ENCODE measurements around the gene PPP4R4. TPM values are rescaled to one million over a fixed set of nuclear protein-coding genes. Genes with fewer than 3 reads are reported as not detected.

Gene PPP4R4
- total RNA-seq, 1 donor from 2014 or later = 25.5 TPM

DNA sequence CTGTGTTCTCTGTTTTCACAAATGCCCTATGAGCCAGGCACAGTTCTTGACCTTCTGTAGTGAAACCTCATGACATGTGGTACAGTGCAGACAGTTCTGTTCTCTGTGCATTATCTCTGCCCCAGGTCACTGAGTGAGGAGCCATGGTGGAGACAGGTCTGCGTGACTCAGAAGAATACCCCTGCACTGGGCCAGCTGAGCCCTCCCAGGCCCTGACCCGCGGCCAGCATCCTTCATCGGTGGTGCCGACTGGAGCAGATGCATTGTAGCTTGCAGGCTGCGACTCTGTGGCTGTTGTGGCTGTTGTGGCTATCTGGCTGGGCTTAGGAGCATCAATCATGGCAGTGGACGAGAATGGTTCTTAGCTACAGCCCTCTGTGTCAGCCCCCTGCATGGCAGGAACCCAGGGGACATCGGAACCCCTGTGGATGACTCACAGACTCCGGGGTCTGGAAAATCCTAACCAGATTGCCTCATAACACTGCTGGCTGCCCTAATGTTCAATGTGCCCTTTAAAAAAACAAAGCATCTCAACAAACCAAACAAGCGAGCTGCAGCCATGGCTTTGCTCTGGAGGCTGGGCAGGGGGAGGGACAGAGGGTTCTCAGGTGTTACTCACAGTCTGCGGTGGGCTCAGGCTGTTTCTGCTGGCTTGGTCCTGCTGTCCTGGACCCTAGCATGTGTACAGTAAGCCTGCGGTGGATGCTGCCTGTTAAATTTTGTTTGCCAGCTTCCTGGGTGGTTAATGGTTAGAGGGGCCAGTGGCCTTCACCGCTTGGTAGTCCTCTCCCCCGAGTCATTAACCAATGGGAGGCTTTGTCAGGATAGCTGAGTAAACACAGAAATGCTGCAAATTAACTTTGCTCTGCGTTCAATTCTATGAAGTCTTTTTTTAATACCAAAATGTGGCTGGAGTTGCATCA is 148.8 kb downstream of the PPP4R4 start, which contains the start of gene SERPINA6:
Gene SERPINA6 (minus strand): TSS at position 689 of the 923 bp plus-strand sequence. CDS start 8,688 bp downstream, outside the sequence.
- H3K4me1 Mint-ChIP-seq = peaks cover 6% of the 10 kb centered on the region
- H3K36me3 Mint-ChIP-seq = no peaks in the 10 kb centered on the region
- H3K27me3 ChIP-seq = no peaks in the 10 kb centered on the region
- H3F3A ChIP-seq (ENCODE audit: low read depth) = no peaks in the 10 kb centered on the region
- H3K27me3 Mint-ChIP-seq (ENCODE audit: insufficient read depth, low read depth) = peaks cover 2% of the 10 kb centered on the region
- TF ChIP-seq EZH2 (IDR thresholded peaks at IDR 0.05) = no peak
- no peak for TF ChIP-seq EZH2phosphoT487 (IDR thresholded peaks at IDR 0.05)
- TF ChIP-seq, protein P1, sequence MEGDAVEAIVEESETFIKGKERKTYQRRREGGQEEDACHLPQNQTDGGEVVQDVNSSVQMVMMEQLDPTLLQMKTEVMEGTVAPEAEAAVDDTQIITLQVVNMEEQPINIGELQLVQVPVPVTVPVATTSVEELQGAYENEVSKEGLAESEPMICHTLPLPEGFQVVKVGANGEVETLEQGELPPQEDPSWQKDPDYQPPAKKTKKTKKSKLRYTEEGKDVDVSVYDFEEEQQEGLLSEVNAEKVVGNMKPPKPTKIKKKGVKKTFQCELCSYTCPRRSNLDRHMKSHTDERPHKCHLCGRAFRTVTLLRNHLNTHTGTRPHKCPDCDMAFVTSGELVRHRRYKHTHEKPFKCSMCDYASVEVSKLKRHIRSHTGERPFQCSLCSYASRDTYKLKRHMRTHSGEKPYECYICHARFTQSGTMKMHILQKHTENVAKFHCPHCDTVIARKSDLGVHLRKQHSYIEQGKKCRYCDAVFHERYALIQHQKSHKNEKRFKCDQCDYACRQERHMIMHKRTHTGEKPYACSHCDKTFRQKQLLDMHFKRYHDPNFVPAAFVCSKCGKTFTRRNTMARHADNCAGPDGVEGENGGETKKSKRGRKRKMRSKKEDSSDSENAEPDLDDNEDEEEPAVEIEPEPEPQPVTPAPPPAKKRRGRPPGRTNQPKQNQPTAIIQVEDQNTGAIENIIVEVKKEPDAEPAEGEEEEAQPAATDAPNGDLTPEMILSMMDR (IDR thresholded peaks at IDR 0.05) = no peak
- H4K20me1 ChIP-seq (ENCODE audit: low read depth) = no peaks in the 10 kb centered on the region
- H3K9ac ChIP-seq = no peak within 1 kb of the TSS
- no peaks in the 10 kb centered on the region for H3K79me2 ChIP-seq (ENCODE audit: low read depth)
- H3K4me3 Mint-ChIP-seq = no peak within 1 kb of the TSS
- DNase-seq (ENCODE audit: low spot score) = no peak
- H3K9me3 ChIP-seq (ENCODE audit: low read depth) = peaks cover 7% of the 10 kb centered on the region
- no peaks in the 10 kb centered on the region for H3K36me3 ChIP-seq
- no peak within 1 kb of the TSS for H3K27ac Mint-ChIP-seq
- H3K4me3 ChIP-seq = no peak within 1 kb of the TSS
- H3K4me1 ChIP-seq = no peaks in the 10 kb centered on the region
- H2AFZ ChIP-seq (replicated peaks) = no peak within 1 kb of the TSS
- H3K4me2 ChIP-seq = no peak within 1 kb of the TSS
- peaks cover 4% of the 10 kb centered on the region for H3K9me3 Mint-ChIP-seq
- H3K27ac ChIP-seq = no peak within 1 kb of the TSS

DNA sequence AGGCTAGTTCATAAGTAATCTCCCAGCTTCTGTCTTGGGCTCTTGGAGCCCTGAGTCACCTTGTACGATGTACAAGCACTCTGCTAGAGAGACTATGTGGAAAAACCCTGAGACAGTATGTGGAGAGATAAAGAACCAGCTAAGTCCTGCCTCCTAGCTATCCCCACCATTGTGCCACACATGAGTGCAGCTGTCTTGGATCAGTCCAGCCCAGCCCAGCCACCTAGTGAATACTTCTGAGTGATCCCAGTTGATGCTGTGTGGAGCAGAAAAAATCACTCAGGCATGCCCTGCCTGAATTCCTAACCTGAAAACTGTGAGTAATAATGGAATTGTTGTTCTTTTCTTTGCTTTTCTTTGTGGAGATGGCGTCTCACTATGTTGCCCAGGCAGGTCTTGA is 154.1 kb downstream of the PPP4R4 start:
- Histone ChIP-seq H3K27me3 (no peaks in the 10 kb centered on the region), H3K36me3 (no peaks in the 10 kb centered on the region), H3K4me2 (no peak overlapping the region), H3K79me2 (ENCODE audit: low read depth) (no peaks in the 10 kb centered on the region), H3K9ac (no peak overlapping the region), H3K27ac (no peak overlapping the region), H3K4me1 (no peaks in the 10 kb centered on the region), H3K4me3 (no peak overlapping the region), H3F3A (ENCODE audit: low read depth) (no peaks in the 10 kb centered on the region), H3K9me3 (ENCODE audit: low read depth) (no peaks in the 10 kb centered on the region), H4K20me1 (ENCODE audit: low read depth) (no peaks in the 10 kb centered on the region), H2AFZ (replicated peaks) (no peak overlapping the region)
- Mint-ChIP-seq H3K27ac (no peak overlapping the region), H3K36me3 (no peaks in the 10 kb centered on the region), H3K9me3 (peaks cover 5% of the 10 kb centered on the region), H3K27me3 (ENCODE audit: insufficient read depth, low read depth) (peaks cover 4% of the 10 kb centered on the region), H3K4me1 (peaks cover 6% of the 10 kb centered on the region), H3K4me3 (no peak overlapping the region)
- no peak for DNase-seq (ENCODE audit: low spot score)
- TF ChIP-seq EZH2 (IDR thresholded peaks at IDR 0.05) (no peak), EZH2phosphoT487 (IDR thresholded peaks at IDR 0.05) (no peak)
- TF ChIP-seq, protein P1 (IDR thresholded peaks at IDR 0.05) = no peak

Other genes starting within 250 kb of the PPP4R4 start
- not detected in 2 replicates for gene FAM181A, start 247.0 kb upstream of the PPP4R4 start, total RNA-seq (ENCODE audit: low replicate concordance)
- 0.62 TPM in 1 of 2 replicates, not detected in the other for gene ASB2, start 197.8 kb upstream of the PPP4R4 start, total RNA-seq (ENCODE audit: low replicate concordance)
- gene CCDC197, start 177.0 kb upstream of the PPP4R4 start, total RNA-seq (ENCODE audit: low replicate concordance) = not detected in 2 replicates
- 6.8 and 9.6 TPM in 2 replicates for gene OTUB2, start 148.0 kb upstream of the PPP4R4 start, total RNA-seq (ENCODE audit: low replicate concordance)
- gene DDX24, start 93.1 kb upstream of the PPP4R4 start, total RNA-seq (ENCODE audit: low replicate concordance) = 113 and 153 TPM in 2 replicates
- gene IFI27L1, start 93.0 kb upstream of the PPP4R4 start, total RNA-seq (ENCODE audit: low replicate concordance) = 10.8 and 19.9 TPM in 2 replicates
- 0.69 and 2.5 TPM in 2 replicates for gene IFI27, start 63.6 kb upstream of the PPP4R4 start, total RNA-seq (ENCODE audit: low replicate concordance)
- 24.7 and 73.7 TPM in 2 replicates for gene IFI27L2, start 44.7 kb upstream of the PPP4R4 start, total RNA-seq (ENCODE audit: low replicate concordance)
- gene SERPINA10, start 118.9 kb downstream of the PPP4R4 start, total RNA-seq (ENCODE audit: low replicate concordance) = not detected in 2 replicates
- gene SERPINA6, start 149.0 kb downstream of the PPP4R4 start, total RNA-seq (ENCODE audit: low replicate concordance) = not detected in 2 replicates
- gene SERPINA2, start 192.4 kb downstream of the PPP4R4 start, total RNA-seq (ENCODE audit: low replicate concordance) = not detected in 2 replicates
- 0.13 and 0.43 TPM in 2 replicates for gene SERPINA1, start 214.3 kb downstream of the PPP4R4 start, total RNA-seq (ENCODE audit: low replicate concordance)